ENCODE data around the gene NOP14.
"Not testable (repeated sequence)": the region's sequence is repeated elsewhere in the genome, so short reads cannot be mapped to it uniquely, and the experiment has no call there.

The NOP14 gene

GRCh38 chr4:2977211-2978088, 14.2 kb upstream of the NOP14 start:
- Mint-ChIP-seq H3K27me3 (no peaks in the 10 kb centered on the region), H3K4me1 (peaks cover 0 to 3% of the 10 kb centered on the region in 2 donors), H3K27ac (no peak overlapping the region), H3K4me3 (no peak overlapping the region), H3K36me3 (peaks cover 2 to 3% of the 10 kb centered on the region in 2 donors), H3K9me3 (peaks cover 4 to 6% of the 10 kb centered on the region in 2 donors)
- ATAC-seq (replicated peaks) (no peak), DNase-seq (no peak)

- DNase-seq (no peak), ATAC-seq (replicated peaks) (no peak)
- Mint-ChIP-seq H3K27ac (no peak overlapping the region), H3K27me3 (no peaks in the 10 kb centered on the region), H3K4me3 (no peak overlapping the region), H3K9me3 (no peaks in the 10 kb centered on the region), H3K4me1 (no peaks in the 10 kb centered on the region), H3K36me3 (no peaks in the 10 kb centered on the region)
Observed at GRCh38 chr4:2971275-2971674, 8.1 kb upstream of the NOP14 start.

DNA sequence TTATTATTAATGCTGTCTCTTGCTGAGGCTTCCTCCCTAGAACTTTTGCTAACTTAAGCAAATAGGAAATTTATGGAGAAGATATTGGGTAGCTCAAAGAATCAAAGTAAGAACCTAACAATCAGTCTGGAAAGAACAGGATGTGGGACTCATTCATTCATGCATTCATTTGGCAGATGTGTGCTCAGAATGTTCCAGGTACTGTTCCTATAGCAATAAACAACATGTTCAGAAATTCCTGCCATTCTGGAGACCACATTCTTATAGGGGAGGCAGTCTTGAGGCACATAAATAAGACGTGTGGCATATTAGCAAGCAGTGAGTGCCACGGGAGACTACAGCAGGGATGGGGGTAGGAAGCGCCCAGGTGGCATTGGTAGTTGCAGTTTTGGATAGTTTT, 5.2 kb upstream of the NOP14 start:
- DNase-seq = no peak
- no peak for ATAC-seq (replicated peaks)
- Mint-ChIP-seq H3K27ac (no peak overlapping the region), H3K9me3 (no peaks in the 10 kb centered on the region), H3K36me3 (no peaks in the 10 kb centered on the region), H3K4me1 (peaks cover 4 to 16% of the 10 kb centered on the region in 2 donors), H3K4me3 (no peak overlapping the region), H3K27me3 (no peaks in the 10 kb centered on the region)

- Mint-ChIP-seq H3K4me3 (peak overlapping the region; percentile 48), H3K27ac (no peak overlapping the region), H3K36me3 (peaks cover 3 to 11% of the 10 kb centered on the region in 2 donors), H3K9me3 (no peaks in the 10 kb centered on the region), H3K27me3 (no peaks in the 10 kb centered on the region), H3K4me1 (peaks cover 15 to 31% of the 10 kb centered on the region in 2 donors)
- no peak for DNase-seq
- no peak for ATAC-seq (replicated peaks)
Observed at GRCh38 chr4:2965262-2965661, 2.1 kb upstream of the NOP14 start.

DNA sequence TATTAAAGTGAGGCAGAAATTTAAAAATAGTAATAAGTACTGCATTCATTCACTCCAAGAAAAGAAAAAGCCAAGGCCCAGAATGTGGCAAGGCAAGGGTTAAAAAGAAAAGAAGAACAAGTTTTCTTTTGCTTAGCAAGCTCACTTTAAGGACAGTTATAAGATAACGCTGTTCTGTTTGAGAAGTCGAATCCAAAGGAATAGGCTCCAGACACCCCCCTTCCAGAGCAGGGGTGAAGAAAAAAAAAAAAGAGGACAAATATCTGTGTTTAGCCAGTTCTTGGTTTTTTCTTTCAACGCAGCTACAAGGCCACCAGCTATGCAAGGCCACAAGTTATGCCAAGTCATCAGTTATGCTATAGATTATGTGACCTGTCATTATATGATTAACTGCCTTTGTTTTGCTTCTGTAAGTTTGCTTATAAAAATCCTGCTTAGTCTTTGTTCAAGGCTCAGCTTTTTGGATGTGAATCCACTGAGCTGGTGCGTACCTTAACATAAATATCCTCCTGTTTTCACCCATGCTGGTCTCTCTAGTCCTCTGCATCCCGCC, 1.6 kb upstream of the NOP14 start:
- Mint-ChIP-seq H3K27ac (peak overlapping the region; percentile 76), H3K27me3 (no peaks in the 10 kb centered on the region), H3K9me3 (no peaks in the 10 kb centered on the region), H3K4me3 (peak overlapping the region; percentile 93 to 94), H3K36me3 (peaks cover 3 to 15% of the 10 kb centered on the region in 2 donors), H3K4me1 (peaks cover 15 to 35% of the 10 kb centered on the region in 2 donors)
- DNase-seq = no peak
- no peak for ATAC-seq (replicated peaks)

- no peaks in the 10 kb centered on the region for H3K27me3 Mint-ChIP-seq
- H3K27ac Mint-ChIP-seq = peak overlapping the region; percentile 76
- peaks cover 3 to 18% of the 10 kb centered on the region in 2 donors for H3K36me3 Mint-ChIP-seq
- H3K4me3 Mint-ChIP-seq = peak overlapping the region; percentile 93 to 94
- H3K4me1 Mint-ChIP-seq = peaks cover 18 to 43% of the 10 kb centered on the region in 2 donors
- peak; percentile 25 to 38 for ATAC-seq (replicated peaks)
- no peaks in the 10 kb centered on the region for H3K9me3 Mint-ChIP-seq
- no peak for DNase-seq
Observed at GRCh38 chr4:2963966-2964471, 813 bp upstream of the NOP14 start.

DNA sequence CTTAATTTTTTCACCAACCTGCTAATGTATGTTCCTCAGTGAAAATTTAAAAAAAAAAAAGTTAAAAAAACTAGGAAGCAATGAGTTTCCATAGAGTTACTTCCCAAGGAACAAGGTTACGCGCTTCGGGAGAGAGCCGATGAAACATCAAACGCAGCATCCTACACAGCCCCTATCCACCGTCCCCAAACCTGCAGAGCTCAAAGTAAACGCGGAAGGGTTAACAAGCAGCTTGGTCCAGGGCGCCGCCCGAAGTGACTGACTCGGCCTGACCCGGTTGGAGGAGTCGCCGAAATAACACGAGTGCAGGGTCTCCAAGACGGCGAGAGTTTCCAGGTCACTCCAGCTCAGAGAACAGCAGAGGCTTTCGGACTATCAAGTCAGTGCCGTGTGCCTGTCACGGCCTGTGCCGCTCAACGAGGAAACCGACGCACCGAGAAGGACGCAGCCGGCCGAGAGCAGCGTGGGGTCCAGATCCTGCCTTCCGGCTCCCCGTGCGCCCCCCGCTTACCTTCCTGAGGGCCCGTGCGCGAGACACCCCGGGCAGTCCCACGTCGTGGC, 512 bp downstream of the NOP14 start:
- peaks cover 9 to 29% of the 10 kb centered on the region in 2 donors for H3K36me3 Mint-ChIP-seq
- no peaks in the 10 kb centered on the region for H3K27me3 Mint-ChIP-seq
- peak overlapping the region; percentile 93 to 94 for H3K4me3 Mint-ChIP-seq
- peak overlapping the region; percentile 97 for H3K27ac Mint-ChIP-seq
- DNase-seq = no peak
- H3K4me1 Mint-ChIP-seq = peaks cover 29 to 56% of the 10 kb centered on the region in 2 donors
- H3K9me3 Mint-ChIP-seq = no peaks in the 10 kb centered on the region
- peak; percentile 45 to 52 for ATAC-seq (replicated peaks)

DNA sequence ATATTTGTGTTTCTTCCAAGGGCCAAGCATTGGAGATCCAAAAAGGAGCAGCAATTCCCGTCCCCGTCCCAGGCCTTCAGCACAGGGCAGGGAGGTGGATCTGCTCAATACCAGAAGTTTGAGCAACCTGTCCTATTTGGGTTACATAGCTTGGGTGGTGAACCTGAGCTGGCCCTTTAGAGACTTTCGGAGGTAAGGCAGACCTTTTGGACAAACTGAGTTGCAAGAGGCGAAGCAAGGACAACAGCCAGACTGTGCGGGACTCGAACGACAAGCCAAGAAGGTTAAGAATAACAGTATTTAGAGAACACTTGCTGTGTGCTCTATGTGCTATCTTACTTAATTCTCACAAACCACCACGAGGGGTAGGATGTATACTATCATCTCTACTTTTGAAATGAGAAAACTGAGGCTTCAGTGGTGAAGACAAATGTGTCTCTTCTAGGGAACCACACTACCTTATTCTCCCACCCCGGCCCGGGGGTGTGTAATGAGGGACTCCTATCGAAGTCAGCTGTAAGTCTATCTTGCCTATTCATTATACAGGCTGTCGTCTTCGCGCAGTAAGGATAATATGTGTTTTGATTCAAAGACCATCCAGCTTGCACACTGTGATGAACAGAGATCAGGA, 1.3 kb downstream of the NOP14 start:
- no peaks in the 10 kb centered on the region for H3K27me3 Mint-ChIP-seq
- DNase-seq (no peak), ATAC-seq (replicated peaks) (peak in 1 of 2 donors; percentile 18)
- H3K4me1 Mint-ChIP-seq = peaks cover 32 to 60% of the 10 kb centered on the region in 2 donors
- H3K27ac Mint-ChIP-seq = peak overlapping the region; percentile 76
- peak overlapping the region; percentile 93 to 94 for H3K4me3 Mint-ChIP-seq
- no peaks in the 10 kb centered on the region for H3K9me3 Mint-ChIP-seq
- H3K36me3 Mint-ChIP-seq = peaks cover 12 to 34% of the 10 kb centered on the region in 2 donors

GRCh38 chr4:2961421-2961810, 1.8 kb downstream of the NOP14 start:
- ATAC-seq (replicated peaks) (no peak), DNase-seq (no peak)
- H3K4me3 Mint-ChIP-seq = peak overlapping the region; percentile 93 to 94
- no peak overlapping the region for H3K27ac Mint-ChIP-seq
- H3K36me3 Mint-ChIP-seq = peaks cover 14 to 37% of the 10 kb centered on the region in 2 donors
- H3K27me3 Mint-ChIP-seq = no peaks in the 10 kb centered on the region
- H3K4me1 Mint-ChIP-seq = peaks cover 35 to 60% of the 10 kb centered on the region in 2 donors
- no peaks in the 10 kb centered on the region for H3K9me3 Mint-ChIP-seq

- not testable (repeated sequence) for H3K9me3 Mint-ChIP-seq; H3K27ac Mint-ChIP-seq; ATAC-seq (replicated peaks); DNase-seq; H3K4me3 Mint-ChIP-seq; H3K27me3 Mint-ChIP-seq
- Mint-ChIP-seq H3K36me3 (peaks cover 20 to 45% of the 10 kb centered on the region in 2 donors), H3K4me1 (peaks cover 35 to 62% of the 10 kb centered on the region in 2 donors)
Observed at GRCh38 chr4:2960450-2960849, 2.8 kb downstream of the NOP14 start.

DNA sequence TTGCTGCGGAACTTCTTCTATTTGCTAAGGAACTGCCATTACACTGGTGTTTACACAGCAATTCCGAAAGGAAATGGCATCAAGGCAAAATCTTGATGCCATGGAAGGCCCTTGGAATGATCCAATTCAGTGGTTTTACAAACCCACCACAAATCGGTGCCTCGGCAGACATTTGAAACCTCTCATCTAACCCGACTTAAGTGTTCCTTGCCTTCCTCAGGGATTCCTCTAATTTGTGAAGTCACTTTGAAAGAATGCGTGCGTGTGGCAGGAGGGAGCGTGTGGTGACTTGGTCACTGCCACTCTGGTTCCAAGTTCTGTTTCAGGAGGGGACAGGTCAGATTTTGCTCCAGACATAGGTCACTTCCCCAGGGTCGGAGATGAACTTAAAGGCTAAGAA, 4.8 kb downstream of the NOP14 start:
- peaks cover 37 to 60% of the 10 kb centered on the region in 2 donors for H3K4me1 Mint-ChIP-seq
- no peak overlapping the region for H3K4me3 Mint-ChIP-seq
- H3K27ac Mint-ChIP-seq = peak overlapping the region; percentile 14
- DNase-seq = no peak
- no peaks in the 10 kb centered on the region for H3K27me3 Mint-ChIP-seq
- peaks cover 35 to 63% of the 10 kb centered on the region in 2 donors for H3K36me3 Mint-ChIP-seq
- no peaks in the 10 kb centered on the region for H3K9me3 Mint-ChIP-seq
- ATAC-seq (replicated peaks) = no peak

GRCh38 chr4:2955186-2956044, 7.8 kb downstream of the NOP14 start:
- Mint-ChIP-seq H3K27ac (peak overlapping the region; percentile 71), H3K4me1 (peaks cover 27 to 47% of the 10 kb centered on the region in 2 donors), H3K4me3 (peak overlapping the region in 1 of 2 donors; percentile 6), H3K36me3 (peaks cover 47 to 72% of the 10 kb centered on the region in 2 donors)
- not testable (repeated sequence) for DNase-seq; H3K9me3 Mint-ChIP-seq; H3K27me3 Mint-ChIP-seq; ATAC-seq (replicated peaks)

DNA sequence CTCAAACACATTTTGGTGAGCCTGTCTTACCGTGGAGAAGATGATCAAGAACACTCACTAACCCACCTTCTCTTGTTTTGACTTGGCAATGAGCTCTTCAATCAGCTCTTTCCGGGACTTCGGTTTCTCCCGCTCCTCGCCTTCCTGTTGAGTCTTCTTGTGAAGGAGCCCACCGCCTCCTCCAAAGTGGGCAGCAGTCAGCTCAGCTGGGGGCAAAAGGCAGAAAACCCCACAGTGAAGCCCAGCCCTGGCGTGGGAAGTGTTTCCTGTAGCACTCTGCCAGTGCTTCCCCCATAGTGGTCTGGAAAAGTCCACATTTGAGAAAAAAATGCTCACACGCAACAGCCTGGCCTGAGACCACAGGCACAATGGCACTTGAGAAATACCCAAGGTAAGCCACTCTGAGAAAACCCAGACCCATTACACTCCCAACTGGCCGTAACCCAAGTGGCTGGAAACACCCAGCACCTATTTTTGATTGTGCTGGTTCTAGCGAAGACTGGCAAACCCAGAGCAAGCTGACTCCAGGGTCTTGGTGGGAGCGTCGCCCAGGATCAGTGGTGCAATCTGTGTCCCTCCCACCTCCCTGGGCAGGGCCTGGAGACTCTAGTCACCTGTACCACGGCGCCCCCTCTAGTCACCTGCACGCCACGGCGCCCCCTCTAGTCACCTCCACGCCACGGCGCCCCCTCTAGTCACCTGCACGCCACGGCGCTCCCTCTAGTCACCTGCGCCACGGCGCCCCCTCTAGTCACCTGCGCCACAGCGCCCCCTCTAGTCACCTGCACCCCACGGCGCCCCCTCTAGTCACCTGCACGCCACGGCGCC, 8.6 kb downstream of the NOP14 start:
- Mint-ChIP-seq H3K9me3 (no peaks in the 10 kb centered on the region), H3K36me3 (peaks cover 55 to 74% of the 10 kb centered on the region in 2 donors), H3K27me3 (no peaks in the 10 kb centered on the region), H3K4me3 (peak overlapping the region; percentile 19 to 46), H3K27ac (peak overlapping the region; percentile 94), H3K4me1 (peaks cover 29 to 39% of the 10 kb centered on the region in 2 donors)
- ATAC-seq (replicated peaks) (peak; percentile 77 to 88), DNase-seq (peak; percentile 61)
